ENCODE data around the gene ANKS1A. TPM values are rescaled to one million over a fixed set of nuclear protein-coding genes. Genes with fewer than 3 reads are reported as not detected.
"Not testable (repeated sequence)": the region's sequence is repeated elsewhere in the genome, so short reads cannot be mapped to it uniquely, and the experiment has no call there.

The ANKS1A gene
- total and polyA plus RNA-seq, 10 donors = 5.1 to 68.9 (median 45.6) TPM

DNA sequence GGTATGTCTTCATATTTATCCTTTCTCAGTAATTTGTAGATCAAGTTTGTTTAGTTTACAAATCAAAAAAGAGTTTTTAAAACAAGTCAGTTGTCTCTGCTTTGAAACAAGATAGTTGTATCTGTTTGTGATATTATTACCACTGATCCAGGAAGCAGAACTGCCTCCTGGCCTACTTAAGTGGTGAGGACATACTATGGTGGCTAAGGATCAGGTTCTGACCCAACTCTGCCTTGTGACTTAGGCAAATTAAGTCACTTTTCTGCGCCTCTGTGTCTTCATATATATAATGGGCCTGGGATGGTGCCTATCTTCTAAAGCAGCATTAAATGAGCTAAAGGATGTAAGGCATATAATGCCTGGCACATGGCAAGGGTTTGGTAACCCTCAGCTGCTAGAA is 8.7 kb downstream of the ANKS1A start:
- Histone ChIP-seq H3K4me3 (no peak overlapping the region), H3K27me3 (replicated peaks in 1 of 7) (no peaks in the 10 kb centered on the region), H3K4me1 (peaks cover 0 to 71% (median 12%) of the 10 kb centered on the region in 6 donors), H3K27ac (peak overlapping the region in 2 of 8 donors; percentile 21 to 31), H3K36me3 (peaks cover 0 to 6% (median 0%) of the 10 kb centered on the region in 6 donors), H3K9me3 (no peaks in the 10 kb centered on the region)
- no peak for DNase-seq
- TF ChIP-seq, protein P1, sequence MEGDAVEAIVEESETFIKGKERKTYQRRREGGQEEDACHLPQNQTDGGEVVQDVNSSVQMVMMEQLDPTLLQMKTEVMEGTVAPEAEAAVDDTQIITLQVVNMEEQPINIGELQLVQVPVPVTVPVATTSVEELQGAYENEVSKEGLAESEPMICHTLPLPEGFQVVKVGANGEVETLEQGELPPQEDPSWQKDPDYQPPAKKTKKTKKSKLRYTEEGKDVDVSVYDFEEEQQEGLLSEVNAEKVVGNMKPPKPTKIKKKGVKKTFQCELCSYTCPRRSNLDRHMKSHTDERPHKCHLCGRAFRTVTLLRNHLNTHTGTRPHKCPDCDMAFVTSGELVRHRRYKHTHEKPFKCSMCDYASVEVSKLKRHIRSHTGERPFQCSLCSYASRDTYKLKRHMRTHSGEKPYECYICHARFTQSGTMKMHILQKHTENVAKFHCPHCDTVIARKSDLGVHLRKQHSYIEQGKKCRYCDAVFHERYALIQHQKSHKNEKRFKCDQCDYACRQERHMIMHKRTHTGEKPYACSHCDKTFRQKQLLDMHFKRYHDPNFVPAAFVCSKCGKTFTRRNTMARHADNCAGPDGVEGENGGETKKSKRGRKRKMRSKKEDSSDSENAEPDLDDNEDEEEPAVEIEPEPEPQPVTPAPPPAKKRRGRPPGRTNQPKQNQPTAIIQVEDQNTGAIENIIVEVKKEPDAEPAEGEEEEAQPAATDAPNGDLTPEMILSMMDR (IDR thresholded peaks at IDR 0.05 in 8 of 11, conservative IDR thresholded peaks at IDR 0.05 in 3 of 11) = no peak
- TF ChIP-seq POLR2AphosphoS5 (IDR thresholded peaks at IDR 0.05) (no peak), POLR2A (IDR thresholded peaks at IDR 0.05) (no peak)
- intact Hi-C loops (cut with DNase I; ENCODE audit: low total_unique reads) = no loop called here
- 64 to 100% (median 98%) methylated on average over 1 of the region's 1 CpG for WGBS, 5 donors

DNA sequence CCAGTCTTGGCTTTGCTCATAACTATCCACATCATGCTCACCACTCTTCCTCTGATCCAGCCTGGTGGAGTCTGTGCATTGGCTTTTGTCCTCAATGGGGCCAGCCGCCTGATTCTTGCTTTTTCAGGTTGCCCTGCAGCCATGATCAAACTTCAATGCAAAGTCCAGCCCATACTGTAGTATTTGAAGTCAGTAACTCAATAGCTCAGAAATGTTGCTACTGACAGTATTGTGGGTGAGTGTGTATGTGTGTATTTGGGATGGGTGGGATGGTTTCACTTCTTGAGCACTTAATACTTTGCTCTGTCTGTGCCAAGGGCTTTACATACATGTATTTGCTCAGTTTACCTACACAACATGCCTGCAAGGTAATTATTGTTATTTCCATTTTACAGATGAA is 10.7 kb downstream of the ANKS1A start:
- Histone ChIP-seq H3K4me1 (peaks cover 0 to 56% (median 10%) of the 10 kb centered on the region in 6 donors), H3K36me3 (peaks cover 0 to 18% (median 0%) of the 10 kb centered on the region in 6 donors)
- H3K27ac ChIP-seq; intact Hi-C loops (cut with DNase I; ENCODE audit: low total_unique reads); H3K4me3 ChIP-seq; H3K27me3 ChIP-seq (replicated peaks in 1 of 7); H3K9me3 ChIP-seq; DNase-seq: not testable (repeated sequence)
- 92 to 100% (median 96%) methylated on average over 1 of the region's 1 CpG for WGBS, 5 donors

DNA sequence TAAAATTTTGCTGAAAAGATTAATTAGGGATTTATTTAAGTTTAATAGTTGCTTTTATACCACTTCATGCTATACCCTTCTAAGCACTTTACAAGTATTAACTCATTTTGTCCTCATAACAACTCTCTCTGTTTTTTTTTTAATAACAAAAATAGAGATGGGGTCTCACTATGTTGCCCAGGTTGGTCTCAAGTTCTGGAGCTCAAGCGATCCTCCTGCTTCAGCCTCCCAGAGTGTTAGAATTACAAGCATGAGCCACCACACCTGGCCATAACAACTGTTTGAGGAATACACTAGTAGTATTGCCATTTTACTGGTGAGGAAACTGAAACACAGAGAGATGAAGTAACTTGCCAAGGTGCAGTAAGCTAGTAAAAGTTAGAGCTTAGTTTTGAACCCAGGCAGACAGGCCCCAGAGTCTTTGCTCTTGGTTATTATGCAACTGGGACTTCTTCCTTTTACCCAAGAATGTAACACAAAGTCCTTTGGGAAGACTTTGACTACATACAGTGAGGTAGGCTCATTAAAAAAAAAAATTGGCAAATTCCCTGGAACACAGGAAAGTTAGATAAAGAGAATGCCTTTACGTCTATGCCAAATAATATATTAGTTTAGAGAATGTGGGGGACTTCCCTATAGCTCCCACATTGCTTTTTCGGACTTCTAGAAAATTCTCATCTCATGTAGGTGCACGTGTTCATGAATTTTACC is 11.4 kb downstream of the ANKS1A start:
- no peaks in the 10 kb centered on the region for H3K9me3 ChIP-seq
- H3K4me1 ChIP-seq = peaks cover 0 to 56% (median 12%) of the 10 kb centered on the region in 6 donors
- TF ChIP-seq, protein P1 (IDR thresholded peaks at IDR 0.05 in 8 of 11, conservative IDR thresholded peaks at IDR 0.05 in 3 of 11) = no peak
- TF ChIP-seq POLR2A (IDR thresholded peaks at IDR 0.05) (no peak), POLR2AphosphoS5 (IDR thresholded peaks at IDR 0.05) (no peak)
- no peak overlapping the region for H3K4me3 ChIP-seq
- H3K36me3 ChIP-seq = peaks cover 0 to 25% (median 0%) of the 10 kb centered on the region in 6 donors
- H3K27ac ChIP-seq = no peak overlapping the region
- WGBS, 5 donors = 72 to 94% (median 88%) methylated on average over 4 of the region's 4 CpGs
- H3K27me3 ChIP-seq (replicated peaks in 1 of 7) = no peaks in the 10 kb centered on the region
- intact Hi-C loops (cut with DNase I; ENCODE audit: low total_unique reads) = no loop called here
- DNase-seq = no peak

DNA sequence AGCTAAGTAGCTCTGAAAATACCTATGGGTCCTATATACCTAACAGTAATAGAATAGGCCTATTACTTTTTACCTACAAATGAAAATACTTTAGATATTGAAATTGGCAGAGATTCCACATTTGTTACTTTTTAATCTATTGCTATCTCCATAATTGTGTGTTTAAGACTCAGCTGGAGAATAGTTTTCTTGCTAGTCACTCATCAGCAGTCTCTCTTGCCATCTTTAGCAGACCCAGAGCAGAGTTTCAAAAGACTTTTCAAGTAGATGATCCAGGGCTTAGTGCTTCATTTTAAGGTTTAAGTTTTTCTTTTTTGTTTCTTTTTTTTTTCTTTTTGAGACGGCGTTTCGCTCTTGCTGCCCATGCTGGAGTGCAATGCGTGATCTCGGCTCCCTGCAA is 12.9 kb downstream of the ANKS1A start:
- no peak overlapping the region for H3K27ac ChIP-seq
- no peak for TF ChIP-seq POLR2A (IDR thresholded peaks at IDR 0.05)
- TF ChIP-seq, protein P1 (IDR thresholded peaks at IDR 0.05 in 8 of 11, conservative IDR thresholded peaks at IDR 0.05 in 3 of 11) = no peak
- TF ChIP-seq POLR2AphosphoS5 (IDR thresholded peaks at IDR 0.05) = no peak
- H3K4me3 ChIP-seq = no peak overlapping the region
- H3K36me3 ChIP-seq = peaks cover 0 to 29% (median 0%) of the 10 kb centered on the region in 6 donors
- intact Hi-C loops (cut with DNase I; ENCODE audit: low total_unique reads) = no loop called here
- no peaks in the 10 kb centered on the region for H3K27me3 ChIP-seq (replicated peaks in 1 of 7)
- no peaks in the 10 kb centered on the region for H3K9me3 ChIP-seq
- H3K4me1 ChIP-seq = peaks cover 0 to 58% (median 10%) of the 10 kb centered on the region in 6 donors
- 98 to 100% (median 99%) methylated on average over 5 of the region's 5 CpGs for WGBS, 5 donors
- no peak for DNase-seq
